Sigmoid colon (tissue), 7 donors: ENCODE measurements around the gene SKI. TPM values are rescaled to one million over a fixed set of nuclear protein-coding genes. Genes with fewer than 3 reads are reported as not detected.

Experiments
- DNase-seq: peaks from one replicate; pipeline ENCODE4 v3.0.0-alpha.2; 2019
- H3K27ac ChIP-seq, 4 donors: fragments of 200-600 bp; sonication (generic); one replicate each; pipeline ENCODE4 v1.5.1; 2016 to 2019; ENCODE audit warnings: mild to moderate bottlenecking in 1 of 4
- H3K27me3 ChIP-seq, 3 donors: fragments of 200-600 bp; sonication (generic); one replicate each; pipeline ENCODE4 v1.5.1; 2019; ENCODE audit warnings: mild to moderate bottlenecking in 1 of 3
- H3K36me3 ChIP-seq, 4 donors: fragments of 200-600 bp; sonication (generic); one replicate each; pipeline ENCODE4 v1.5.1; 2016 to 2019
- H3K4me1 ChIP-seq, 4 donors: fragments of 200-600 bp; sonication (generic); one replicate each; pipeline ENCODE4 v1.5.1; 2017 to 2019
- H3K4me3 ChIP-seq, 4 donors: fragments of 200-600 bp; sonication (generic); one replicate each; pipeline ENCODE4 v1.5.1; 2017 to 2019; ENCODE audit warnings: mild to moderate bottlenecking in 2 of 4, moderate library complexity in 1 of 4
- H3K9me3 ChIP-seq, 4 donors: fragments of 200-600 bp in 3 of 4; sonication (generic) in 3 of 4; one replicate each; pipeline versions ENCODE4 v1.5.1 to v1.6.1; 2013 to 2019
- EP300 ChIP-seq, 4 donors: sonication (generic); formaldehyde crosslinking; IDR thresholded peaks; one replicate each; pipeline ENCODE4 v1.6.1; 2017; ENCODE audit warnings: antibody characterized with exemption in 4 of 4
- POLR2A ChIP-seq, 2 donors: fragments of 450-650 bp; IDR thresholded peaks; one replicate each; pipeline ENCODE4 v1.6.1; 2016; ENCODE audit warnings: antibody characterized with exemption in 2 of 2, mild to moderate bottlenecking in 2 of 2, moderate library complexity in 2 of 2
- POLR2AphosphoS5 ChIP-seq, 4 donors: sonication (generic); formaldehyde crosslinking; IDR thresholded peaks; one replicate each; pipeline ENCODE4 v1.6.1; 2017; ENCODE audit warnings: antibody characterized with exemption in 4 of 4
- WGBS, 2 donors: extraction: QIAGEN DNeasy Blood & Tissue Kit; methylation state at CpG; one replicate each; pipeline ENCODE4 v1.1.7; 2013; 5-methylcytosine and 5-hydroxymethylcytosine counted together
- intact Hi-C: fragments of 100-400 bp; cut with DNase I; formaldehyde crosslinking; loops from one replicate; pipeline ENCODE4 v1.15.1; 2023
- polyA plus RNA-seq, 3 donors: library from polyadenylated mRNA; stranded (reverse); fragments of 200-250 nt; gene quantifications; one replicate each; pipeline ENCODE4 v1.2.3, GENCODE V29; 2013
- total RNA-seq, 4 donors: library from RNA; depleted of rRNA; stranded (reverse); fragments of >200 nt; gene quantifications; one replicate each; pipeline ENCODE4 v1.1.0, GENCODE V29; 2016
- TF ChIP-seq, protein P1 (sequence below), 4 experiments: fragments of 450-650 bp in 3 of 4; fragments of 200-600 bp in 1 of 4; IDR thresholded peaks; one replicate each; pipeline ENCODE4 v1.5.1; 2016 to 2019; ENCODE audit warnings: antibody characterized with exemption in 4 of 4, mild to moderate bottlenecking in 3 of 4, moderate library complexity in 2 of 4
- donor health status: healthy with polysubstance abuse.
- donor health status: Bipolar disorder and iron deficiency.
- donor health status: healthy.

Gene SKI
- total and polyA plus RNA-seq, 7 donors = 5.8 to 50.4 (median 19.3) TPM

- Histone ChIP-seq H3K9me3 (no peaks in the 10 kb centered on the region), H3K4me3 (peak overlapping the region; percentile 23 to 57 (median 47)), H3K36me3 (no peaks in the 10 kb centered on the region), H3K27me3 (no peaks in the 10 kb centered on the region), H3K27ac (peak overlapping the region; percentile 88 to 94 (median 92)), H3K4me1 (peaks cover 0 to 64% (median 49%) of the 10 kb centered on the region in 4 donors)
- WGBS, 2 donors = 10 to 13% methylated on average over 81 to 84 of the region's 84 CpGs
- peak; percentile 99 for DNase-seq
- TF ChIP-seq, protein P1, sequence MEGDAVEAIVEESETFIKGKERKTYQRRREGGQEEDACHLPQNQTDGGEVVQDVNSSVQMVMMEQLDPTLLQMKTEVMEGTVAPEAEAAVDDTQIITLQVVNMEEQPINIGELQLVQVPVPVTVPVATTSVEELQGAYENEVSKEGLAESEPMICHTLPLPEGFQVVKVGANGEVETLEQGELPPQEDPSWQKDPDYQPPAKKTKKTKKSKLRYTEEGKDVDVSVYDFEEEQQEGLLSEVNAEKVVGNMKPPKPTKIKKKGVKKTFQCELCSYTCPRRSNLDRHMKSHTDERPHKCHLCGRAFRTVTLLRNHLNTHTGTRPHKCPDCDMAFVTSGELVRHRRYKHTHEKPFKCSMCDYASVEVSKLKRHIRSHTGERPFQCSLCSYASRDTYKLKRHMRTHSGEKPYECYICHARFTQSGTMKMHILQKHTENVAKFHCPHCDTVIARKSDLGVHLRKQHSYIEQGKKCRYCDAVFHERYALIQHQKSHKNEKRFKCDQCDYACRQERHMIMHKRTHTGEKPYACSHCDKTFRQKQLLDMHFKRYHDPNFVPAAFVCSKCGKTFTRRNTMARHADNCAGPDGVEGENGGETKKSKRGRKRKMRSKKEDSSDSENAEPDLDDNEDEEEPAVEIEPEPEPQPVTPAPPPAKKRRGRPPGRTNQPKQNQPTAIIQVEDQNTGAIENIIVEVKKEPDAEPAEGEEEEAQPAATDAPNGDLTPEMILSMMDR (IDR thresholded peaks at IDR 0.05) = no peak
- TF ChIP-seq EP300 (IDR thresholded peaks at IDR 0.05) (peak in 1 of 4 donors; percentile 23), POLR2AphosphoS5 (IDR thresholded peaks at IDR 0.05) (peak; percentile 69 to 90 (median 84)), POLR2A (IDR thresholded peaks at IDR 0.05) (peak in 1 of 2 donors; percentile 39)
- intact Hi-C loops = loop anchor here (2.0 kb wide), 1 partner anchor 109 kb away; no protein-coding TSS in a partner anchor
These were observed 22.7 kb upstream of the SKI start for GRCh38 chr1:2205191-2205952.

- Histone ChIP-seq H3K27me3 (no peaks in the 10 kb centered on the region), H3K4me3 (peak overlapping the region in 2 of 4 donors; percentile 20 to 26), H3K36me3 (no peaks in the 10 kb centered on the region), H3K27ac (peak overlapping the region; percentile 88 to 94 (median 92)), H3K9me3 (no peaks in the 10 kb centered on the region), H3K4me1 (peaks cover 0 to 60% (median 46%) of the 10 kb centered on the region in 4 donors)
- 76 to 85% methylated on average over 16 of the region's 16 CpGs for WGBS, 2 donors
- intact Hi-C loops = no loop called here
- TF ChIP-seq POLR2A (IDR thresholded peaks at IDR 0.05) (no peak), POLR2AphosphoS5 (IDR thresholded peaks at IDR 0.05) (no peak), EP300 (IDR thresholded peaks at IDR 0.05) (no peak)
- TF ChIP-seq, protein P1 (IDR thresholded peaks at IDR 0.05) = no peak
- peak; percentile 72 for DNase-seq
These were observed 21.2 kb upstream of the SKI start for GRCh38 chr1:2206813-2207487.

DNA sequence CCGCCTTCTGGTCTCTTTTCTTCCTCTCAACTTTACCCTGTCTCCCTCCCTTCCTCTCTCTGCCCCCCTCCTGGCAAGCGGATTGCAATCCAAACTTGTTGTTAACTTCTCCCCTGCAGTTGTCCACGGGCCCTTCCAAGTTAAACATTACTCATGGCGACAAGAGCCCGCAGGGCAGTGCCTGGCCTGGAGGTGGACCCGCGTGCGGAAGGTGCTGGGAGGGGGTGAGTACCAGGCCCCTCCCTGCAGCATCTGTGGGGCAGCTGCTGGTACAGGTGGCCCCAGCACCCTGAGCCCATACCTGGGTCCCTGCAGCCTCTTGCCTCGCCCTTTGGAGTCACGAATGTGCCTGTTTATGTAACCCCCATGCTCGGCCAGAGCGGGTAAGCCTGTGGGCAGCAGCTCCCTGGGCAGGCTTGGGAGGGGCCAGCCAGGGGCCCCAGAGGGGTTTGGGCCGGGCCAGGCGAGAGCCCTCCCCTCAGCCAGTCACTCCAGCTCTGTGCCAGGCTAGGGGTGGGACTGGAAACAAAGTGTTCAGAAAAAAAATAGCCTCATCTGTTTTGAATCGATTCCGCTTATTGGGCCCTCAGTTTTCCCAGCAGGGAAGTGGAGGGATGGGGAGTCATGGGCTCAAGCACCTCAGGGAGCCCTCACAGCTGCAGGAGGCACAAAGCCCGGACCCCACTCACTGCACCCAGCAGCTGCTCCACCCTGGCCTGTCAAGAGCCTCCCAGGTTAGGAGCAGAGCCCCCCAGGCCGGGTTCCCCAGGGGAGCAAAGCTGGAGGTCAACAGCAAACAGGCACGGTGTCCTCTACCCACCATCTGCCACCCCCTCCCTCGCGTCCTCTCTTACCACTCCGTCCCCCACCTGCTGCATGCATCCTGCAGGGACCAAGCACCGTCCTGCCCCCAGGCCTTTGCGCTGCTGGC, 19.5 kb upstream of the SKI start:
- Histone ChIP-seq H3K4me3 (no peak overlapping the region), H3K27me3 (no peaks in the 10 kb centered on the region), H3K4me1 (peaks cover 0 to 70% (median 62%) of the 10 kb centered on the region in 4 donors), H3K27ac (peak overlapping the region; percentile 88 to 94 (median 92)), H3K36me3 (no peaks in the 10 kb centered on the region), H3K9me3 (no peaks in the 10 kb centered on the region)
- peak; percentile 83 for DNase-seq
- no peak for TF ChIP-seq POLR2A (IDR thresholded peaks at IDR 0.05)
- TF ChIP-seq, protein P1 (IDR thresholded peaks at IDR 0.05) = no peak
- TF ChIP-seq POLR2AphosphoS5 (IDR thresholded peaks at IDR 0.05) = no peak
- TF ChIP-seq EP300 (IDR thresholded peaks at IDR 0.05) = no peak
- WGBS, 2 donors = 39 to 66% methylated on average over 24 of the region's 24 CpGs
- intact Hi-C loops = no loop called here

- no peaks in the 10 kb centered on the region for H3K36me3 ChIP-seq
- TF ChIP-seq, protein P1 (IDR thresholded peaks at IDR 0.05) = no peak
- TF ChIP-seq POLR2A (IDR thresholded peaks at IDR 0.05) = no peak
- TF ChIP-seq POLR2AphosphoS5 (IDR thresholded peaks at IDR 0.05) = no peak
- no peak for TF ChIP-seq EP300 (IDR thresholded peaks at IDR 0.05)
- no peak overlapping the region for H3K4me3 ChIP-seq
- peaks cover 0 to 71% (median 64%) of the 10 kb centered on the region in 4 donors for H3K4me1 ChIP-seq
- no peak for DNase-seq
- H3K27me3 ChIP-seq = no peaks in the 10 kb centered on the region
- no peaks in the 10 kb centered on the region for H3K9me3 ChIP-seq
- intact Hi-C loops = no loop called here
- 83 to 89% methylated on average over 18 of the region's 18 CpGs for WGBS, 2 donors
- peak overlapping the region; percentile 88 to 94 (median 92) for H3K27ac ChIP-seq
These were observed 18.6 kb upstream of the SKI start for GRCh38 chr1:2209400-2210083.
